GM12872 (cell line): ENCODE data around the gene REPIN1.

Experiments
- CTCF ChIP-seq: IDR thresholded peaks from 3 replicates; pipeline ENCODE4 v1.5.1; 2011; ENCODE audit warnings: low read depth, mild to moderate bottlenecking, low read length, moderate library complexity; ENCODE audit not compliant: insufficient read depth

Gene REPIN1

GRCh38 chr7:150332852-150333635, 35.6 kb upstream of the REPIN1 start:
- no peak for TF ChIP-seq CTCF

DNA sequence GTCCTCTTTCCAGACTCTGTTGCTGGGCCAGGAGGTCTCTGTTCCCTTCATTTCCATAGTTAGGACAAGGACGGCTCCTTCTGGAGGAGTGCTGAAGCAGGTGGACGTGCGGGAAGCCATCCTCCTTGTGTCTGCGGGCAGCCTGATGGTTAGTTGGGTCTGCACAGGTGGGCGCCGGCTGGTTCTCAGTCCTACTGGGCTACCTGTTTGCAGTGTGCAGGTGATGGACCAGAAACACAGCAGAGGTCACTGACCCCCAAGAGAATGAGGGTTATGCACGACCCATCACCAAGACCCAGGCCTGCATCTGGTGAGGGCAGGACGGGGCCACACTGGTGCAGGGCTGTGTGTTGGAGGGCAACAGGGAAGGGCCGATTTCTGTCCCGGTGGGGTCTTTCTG, 35.0 kb upstream of the REPIN1 start:
- no peak for TF ChIP-seq CTCF

DNA sequence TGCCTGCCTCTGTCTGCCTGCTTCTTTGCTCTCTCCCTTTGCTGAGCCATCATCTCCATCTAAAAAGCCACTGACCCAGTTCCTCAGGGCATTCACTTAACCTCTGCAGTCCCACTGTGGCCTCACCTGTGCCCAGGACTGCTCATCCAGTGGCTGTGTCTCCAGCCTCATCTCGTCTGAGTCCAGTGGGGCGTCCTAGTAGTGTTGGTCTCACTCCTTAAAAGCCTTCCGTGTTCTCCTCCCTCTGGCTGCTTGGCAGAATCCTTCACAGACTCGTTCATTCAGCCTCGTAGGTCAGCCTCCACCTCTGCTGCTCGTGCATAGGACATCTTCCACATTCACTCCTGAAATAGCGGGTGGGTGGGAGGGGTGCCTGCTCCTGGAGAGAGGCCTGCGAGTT, 34.5 kb upstream of the REPIN1 start:
- no peak for TF ChIP-seq CTCF

DNA sequence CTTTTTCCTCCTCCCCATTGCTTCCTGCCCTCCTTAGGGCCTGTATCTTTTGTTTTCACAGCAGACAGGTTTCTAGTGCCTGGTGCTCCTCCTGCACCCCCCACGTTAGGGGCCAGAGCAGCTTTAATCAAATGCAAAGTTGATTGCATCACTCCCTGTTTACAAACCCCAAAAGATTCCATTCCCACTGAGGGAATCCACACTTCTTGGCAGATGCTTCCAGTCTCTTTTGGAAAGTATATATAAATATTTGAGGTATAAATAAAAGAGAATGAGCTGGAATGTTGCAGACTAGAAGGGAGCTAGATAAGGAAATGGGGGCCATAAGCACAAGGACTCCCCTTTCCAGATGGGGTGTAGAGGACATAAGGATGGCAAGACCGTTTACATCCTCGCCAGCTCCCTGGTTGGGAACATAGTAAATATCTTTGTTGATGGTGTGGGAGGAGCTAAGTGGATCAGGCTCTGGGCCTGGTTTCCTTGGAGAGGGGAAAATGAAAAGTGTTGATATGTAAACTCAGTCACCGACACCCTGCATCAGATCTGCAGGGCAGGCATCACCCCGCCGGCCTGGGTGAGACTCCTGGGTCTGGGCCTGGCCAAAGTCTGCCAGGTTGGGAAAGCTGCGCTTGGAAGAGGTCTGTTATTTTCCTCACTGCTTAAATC, 33.4 kb upstream of the REPIN1 start:
- no peak for TF ChIP-seq CTCF

- no peak for TF ChIP-seq CTCF
Measured at GRCh38 chr7:150335774-150336112, 32.9 kb upstream of the REPIN1 start.

DNA sequence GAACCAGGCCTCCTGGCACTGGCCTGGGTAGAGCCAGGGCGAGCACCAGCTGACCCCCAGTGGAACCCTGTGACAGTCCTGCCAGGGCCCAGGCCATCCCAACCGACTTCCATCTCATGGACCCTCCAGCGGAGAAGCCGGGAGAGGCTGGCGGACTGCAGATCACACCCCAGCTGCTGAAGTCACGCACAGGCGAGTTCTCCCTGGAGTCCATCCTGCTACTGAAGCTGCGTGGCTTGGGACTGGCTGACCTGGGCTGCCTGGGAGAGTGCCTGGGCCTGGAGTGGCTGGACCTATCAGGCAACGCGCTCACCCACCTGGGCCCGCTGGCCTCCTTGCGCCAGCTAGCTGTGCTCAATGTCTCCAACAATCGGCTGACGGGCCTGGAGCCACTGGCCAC, 31.9 kb upstream of the REPIN1 start:
- TF ChIP-seq CTCF, result no peak

- no peak for TF ChIP-seq CTCF
Measured at GRCh38 chr7:150337179-150337578, 31.4 kb upstream of the REPIN1 start.
